GM12892 (cell line): ENCODE data around the gene MUC13.

Experiments
- POLR2A ChIP-seq: IDR thresholded peaks from 2 replicates; pipeline ENCODE4 v1.6.1; 2011; ENCODE audit warnings: low read depth, low read length, control low read depth
- POLR2AphosphoS5 ChIP-seq: IDR thresholded peaks from 2 replicates; pipeline ENCODE4 v1.6.1; 2011; ENCODE audit warnings: low read depth, low read length, control low read depth
- TAF1 ChIP-seq: IDR thresholded peaks from 2 replicates; pipeline ENCODE4 v1.6.1; 2011; ENCODE audit warnings: low read depth, mild to moderate bottlenecking, control low read depth, low read length, borderline replicate concordance

GRCh38 chr3:124885466-124886167 is 48.9 kb downstream of the MUC13 start:
- no peak for TF ChIP-seq POLR2AphosphoS5
- no peak for TF ChIP-seq TAF1
- no peak for TF ChIP-seq POLR2A
